ENCODE results near the gene ZNF451.
"Not testable (repeated sequence)": the region's sequence is repeated elsewhere in the genome, so short reads cannot be mapped to it uniquely, and the experiment has no call there.

Gene ZNF451, protein sequence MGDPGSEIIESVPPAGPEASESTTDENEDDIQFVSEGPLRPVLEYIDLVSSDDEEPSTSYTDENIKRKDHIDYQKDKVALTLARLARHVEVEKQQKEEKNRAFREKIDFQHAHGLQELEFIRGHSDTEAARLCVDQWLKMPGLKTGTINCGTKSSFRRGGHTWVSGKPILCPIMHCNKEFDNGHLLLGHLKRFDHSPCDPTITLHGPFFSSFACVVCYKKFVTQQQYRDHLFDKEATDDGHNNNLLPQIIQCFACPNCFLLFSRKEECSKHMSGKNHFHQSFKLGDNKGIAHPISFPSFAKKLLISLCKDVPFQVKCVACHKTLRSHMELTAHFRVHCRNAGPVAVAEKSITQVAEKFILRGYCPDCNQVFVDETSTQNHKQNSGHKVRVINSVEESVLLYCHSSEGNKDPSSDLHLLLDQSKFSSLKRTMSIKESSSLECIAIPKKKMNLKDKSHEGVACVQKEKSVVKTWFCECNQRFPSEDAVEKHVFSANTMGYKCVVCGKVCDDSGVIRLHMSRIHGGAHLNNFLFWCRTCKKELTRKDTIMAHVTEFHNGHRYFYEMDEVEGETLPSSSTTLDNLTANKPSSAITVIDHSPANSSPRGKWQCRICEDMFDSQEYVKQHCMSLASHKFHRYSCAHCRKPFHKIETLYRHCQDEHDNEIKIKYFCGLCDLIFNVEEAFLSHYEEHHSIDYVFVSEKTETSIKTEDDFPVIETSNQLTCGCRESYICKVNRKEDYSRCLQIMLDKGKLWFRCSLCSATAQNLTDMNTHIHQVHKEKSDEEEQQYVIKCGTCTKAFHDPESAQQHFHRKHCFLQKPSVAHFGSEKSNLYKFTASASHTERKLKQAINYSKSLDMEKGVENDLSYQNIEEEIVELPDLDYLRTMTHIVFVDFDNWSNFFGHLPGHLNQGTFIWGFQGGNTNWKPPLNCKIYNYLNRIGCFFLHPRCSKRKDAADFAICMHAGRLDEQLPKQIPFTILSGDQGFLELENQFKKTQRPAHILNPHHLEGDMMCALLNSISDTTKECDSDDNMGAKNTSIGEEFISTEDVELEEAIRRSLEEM

DNA sequence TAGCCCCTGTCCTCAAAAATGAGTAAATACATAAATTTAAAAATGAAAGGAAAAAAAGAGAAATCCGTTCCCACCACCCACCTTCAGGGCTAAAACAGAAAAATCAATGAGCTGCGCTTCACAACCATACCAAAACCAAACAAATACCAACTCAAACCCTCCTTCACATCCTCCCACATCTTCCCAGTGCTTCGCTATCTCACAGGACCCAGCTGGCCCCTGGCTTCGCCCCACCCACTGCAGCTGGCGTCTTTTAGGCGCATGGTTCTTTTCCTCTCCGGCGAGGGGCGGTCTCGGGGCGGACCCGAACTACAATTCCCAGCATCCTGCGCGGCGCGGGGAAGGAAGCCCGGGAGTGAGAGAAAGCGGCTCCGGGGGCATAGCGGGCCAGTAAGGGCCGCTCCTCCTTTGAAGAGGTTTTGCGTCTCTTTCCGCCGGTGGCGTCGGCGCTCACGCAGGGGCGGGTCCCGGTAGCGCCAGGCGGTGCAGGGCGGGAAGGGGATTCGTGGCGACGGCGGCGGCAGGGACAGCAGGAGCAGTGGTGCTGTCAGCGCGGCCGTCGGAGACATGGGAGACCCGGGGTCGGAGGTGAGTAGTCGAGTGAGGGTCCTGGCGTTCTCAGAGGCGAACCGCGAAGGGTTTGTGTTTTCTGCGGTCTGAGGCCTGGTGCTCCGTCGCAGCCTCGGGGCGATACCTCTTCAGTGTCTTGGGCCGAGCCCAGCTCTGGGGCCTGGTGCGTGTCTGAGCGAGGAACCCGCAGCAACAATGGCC is at the start of gene ZNF451:
TSS of gene ZNF451 (plus strand) at position 502 of the 771 bp plus-strand sequence. CDS start at position 568, 66 bp downstream.
- DNase-seq (ENCODE audit: extremely low read depth in 1 of 2, low read depth in 1 of 2), result peak; percentile 95

DNA sequence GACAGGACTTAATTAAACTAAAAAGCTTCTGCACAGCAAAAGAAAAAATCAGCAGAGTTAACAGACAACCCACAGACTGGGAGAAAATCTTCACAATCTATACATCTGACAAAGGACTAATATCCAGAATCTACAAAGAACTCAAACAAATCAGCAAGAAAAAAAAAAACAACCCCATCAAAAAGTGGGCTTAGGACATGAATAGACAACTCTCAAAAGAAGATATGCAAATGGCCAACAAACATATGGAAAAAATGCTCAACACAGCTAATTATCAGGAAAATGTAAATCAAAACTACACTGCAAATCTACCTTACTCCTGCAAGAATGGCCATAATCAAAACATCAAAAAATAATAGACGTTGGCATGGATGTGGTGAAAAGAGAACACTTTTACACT is 45.9 kb upstream of the ZNF451 start:
- not testable (repeated sequence) for DNase-seq (ENCODE audit: extremely low read depth in 1 of 2, low read depth in 1 of 2)

DNA sequence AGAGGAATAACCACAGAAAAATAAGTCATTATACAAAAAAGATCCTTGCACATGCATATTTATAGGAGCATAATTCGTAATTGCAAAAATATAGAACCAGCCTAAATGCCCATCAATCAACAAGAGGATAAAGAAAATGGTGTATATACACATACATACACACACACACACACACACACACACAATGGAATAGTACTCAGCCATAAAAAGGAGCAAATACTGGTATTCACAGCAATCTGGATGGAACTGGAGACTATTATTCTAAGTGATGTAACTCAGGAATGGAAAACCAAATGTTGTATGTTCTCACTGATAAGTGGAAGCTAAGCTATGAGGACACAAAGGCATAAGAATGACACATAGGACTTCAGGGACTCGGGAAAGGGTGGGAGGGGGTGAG is 45.4 kb upstream of the ZNF451 start:
- DNase-seq (ENCODE audit: extremely low read depth in 1 of 2, low read depth in 1 of 2), result no peak

DNA sequence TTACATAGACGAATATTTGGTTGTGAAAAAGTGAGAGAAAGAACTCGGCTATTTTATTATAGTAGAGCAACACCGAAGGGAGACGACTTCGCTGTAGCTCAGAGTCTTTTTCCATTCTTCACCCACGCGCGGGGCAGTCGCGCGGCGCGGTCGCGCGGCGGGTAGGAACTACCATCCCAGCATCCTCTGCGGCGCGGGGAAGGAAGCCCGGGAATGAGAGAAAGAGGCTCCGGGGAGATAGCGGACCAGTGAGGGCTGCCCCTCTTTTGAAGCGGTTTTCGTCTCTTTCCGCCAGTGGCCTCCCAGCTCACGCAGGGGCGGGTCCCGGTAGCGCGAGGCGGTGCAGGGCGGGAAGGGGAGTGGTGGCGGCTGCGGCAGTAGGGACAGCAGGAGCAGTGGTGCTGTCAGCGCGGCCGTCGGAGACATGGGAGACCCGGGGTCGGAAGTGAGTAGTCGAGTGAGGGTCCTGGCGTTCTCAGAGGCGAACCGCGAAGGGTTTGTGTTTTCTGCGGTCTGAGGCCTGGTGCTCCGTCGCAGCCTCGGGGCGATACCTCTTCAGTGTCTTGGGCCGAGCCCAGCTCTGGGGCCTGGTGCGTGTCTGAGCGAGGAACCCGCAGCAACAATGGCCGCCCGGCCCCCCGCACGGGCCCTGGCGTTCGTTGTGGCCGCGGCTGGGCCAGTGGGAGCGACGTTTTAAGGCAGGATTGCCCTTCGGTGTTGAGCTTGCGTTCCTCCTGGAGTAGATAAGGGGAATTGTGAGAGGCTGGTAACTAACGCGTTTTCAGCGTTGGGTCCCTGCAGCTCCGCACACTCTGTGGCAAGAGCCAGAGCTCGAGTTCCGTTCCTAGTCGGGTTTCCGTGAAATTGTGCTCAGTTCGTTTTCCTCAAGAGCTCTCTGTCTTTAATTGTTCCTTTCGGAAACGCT is 43.4 kb upstream of the ZNF451 start, which contains the start of gene KIAA1586:
TSS of gene KIAA1586 (plus strand) at position 362 of the 925 bp plus-strand sequence. CDS start at position 425, 63 bp downstream.
- peak; percentile 72 to 82 for DNase-seq (ENCODE audit: extremely low read depth in 1 of 2, low read depth in 1 of 2)

DNA sequence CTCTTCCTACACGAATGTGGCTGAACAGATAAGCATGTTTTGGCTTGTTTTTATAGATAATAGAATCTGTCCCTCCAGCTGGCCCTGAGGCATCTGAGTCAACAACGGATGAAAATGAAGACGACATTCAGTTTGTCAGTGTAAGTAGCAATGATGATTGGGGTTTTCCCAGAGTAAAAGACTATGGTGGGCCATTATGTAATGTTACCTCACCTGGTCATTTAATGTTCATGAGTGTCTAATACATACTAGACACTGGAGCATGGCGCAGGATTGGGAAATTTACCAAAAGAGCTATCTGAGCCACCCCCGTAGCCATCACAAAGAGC is 42.8 kb upstream of the ZNF451 start:
- DNase-seq (ENCODE audit: extremely low read depth in 1 of 2, low read depth in 1 of 2), result not testable (repeated sequence)

DNA sequence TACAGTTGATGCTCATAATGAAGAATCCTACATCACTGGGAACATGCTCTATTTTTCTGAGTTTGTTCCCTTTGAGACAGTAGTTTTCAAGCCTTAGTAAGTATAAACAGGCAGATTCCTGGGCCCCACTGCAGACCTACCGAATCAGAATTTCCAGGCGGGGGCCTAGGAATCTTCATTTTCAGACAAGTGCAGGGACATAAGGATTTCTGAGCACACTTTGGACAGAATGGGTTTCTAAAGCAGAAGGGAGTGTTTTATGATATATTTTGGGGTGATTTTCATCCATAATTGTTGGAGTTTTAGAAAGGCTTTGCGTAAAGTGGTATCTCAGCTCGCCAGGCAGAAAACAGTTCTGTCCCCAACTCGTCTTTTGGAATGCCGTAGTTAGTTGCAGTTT is 42.1 kb upstream of the ZNF451 start:
- not testable (repeated sequence) for DNase-seq (ENCODE audit: extremely low read depth in 1 of 2, low read depth in 1 of 2)

DNA sequence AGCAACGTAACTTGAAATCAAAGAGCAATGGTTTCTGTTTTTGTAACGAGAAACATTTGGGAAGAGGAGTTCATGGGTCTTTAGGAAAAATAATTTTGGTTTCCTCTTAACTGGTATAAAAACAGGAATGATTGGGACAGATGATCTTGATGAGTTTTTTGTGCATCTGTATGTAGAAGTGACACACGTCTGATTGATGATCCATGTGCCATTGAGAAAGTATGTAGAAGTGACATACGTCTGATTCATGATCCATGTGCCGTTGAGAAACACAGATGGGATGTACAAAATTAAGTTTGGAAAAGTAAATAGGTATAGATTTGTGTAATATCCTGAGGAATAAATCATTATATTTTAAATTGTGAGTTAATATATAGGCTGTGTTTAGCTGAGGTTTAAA is 41.4 kb upstream of the ZNF451 start:
- no peak for DNase-seq (ENCODE audit: extremely low read depth in 1 of 2, low read depth in 1 of 2)

DNA sequence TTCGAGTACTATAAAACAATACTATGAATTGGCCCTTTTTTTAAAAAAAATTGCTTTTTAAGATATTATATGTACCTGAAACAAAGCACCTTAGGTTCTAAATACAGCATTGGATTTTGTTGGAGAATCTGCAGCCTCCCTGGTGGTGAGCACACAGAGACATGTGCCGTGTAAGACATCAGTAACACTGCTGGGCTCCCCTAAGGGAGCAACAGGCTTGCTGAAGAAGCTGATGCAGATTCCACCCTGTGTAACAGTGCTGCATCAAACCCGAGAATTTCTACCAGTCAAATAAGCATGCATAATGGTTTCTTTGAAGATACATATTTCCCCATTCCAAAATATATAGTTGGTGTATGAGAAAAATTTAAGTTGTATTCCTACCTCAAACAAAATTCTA is 26.1 kb upstream of the ZNF451 start:
- DNase-seq (ENCODE audit: extremely low read depth in 1 of 2, low read depth in 1 of 2), result no peak

DNA sequence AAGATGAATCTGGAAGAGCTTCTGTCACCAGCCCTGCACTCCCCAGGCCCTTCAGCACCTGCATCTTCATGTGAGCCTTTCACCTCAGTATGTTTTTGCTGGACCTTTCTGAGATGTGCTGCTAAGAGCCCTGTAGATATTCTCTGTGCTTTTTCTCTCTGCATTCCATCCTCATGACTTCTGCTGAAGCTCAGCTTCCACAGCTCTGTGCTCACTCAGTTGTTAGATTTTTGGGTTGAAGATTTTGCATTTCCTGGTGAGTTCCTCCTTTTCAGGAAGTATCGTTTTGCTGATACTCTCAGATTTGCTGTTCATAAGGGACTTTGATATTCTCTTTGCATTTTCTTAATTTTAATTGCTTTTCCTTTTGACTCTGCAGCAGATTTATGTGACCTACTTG is 25.2 kb upstream of the ZNF451 start:
- DNase-seq (ENCODE audit: extremely low read depth in 1 of 2, low read depth in 1 of 2), result no peak

DNA sequence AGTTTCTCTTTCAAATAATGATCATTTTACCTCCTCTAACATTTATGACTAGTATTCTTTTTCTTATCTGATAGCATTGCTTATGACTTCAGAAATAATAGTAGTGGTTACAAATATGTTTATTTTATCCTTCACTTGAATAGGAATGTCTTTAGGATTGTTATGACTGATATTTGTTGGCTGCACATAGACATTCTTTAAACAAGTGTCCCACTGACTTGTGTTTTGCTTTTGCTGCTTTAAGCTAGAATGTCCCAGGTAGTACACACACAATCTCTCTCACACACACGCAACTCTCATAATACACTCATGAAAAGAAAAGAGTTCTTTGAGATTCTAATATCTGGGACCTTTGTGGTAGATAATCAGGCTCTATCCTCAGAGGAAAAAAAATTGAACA is 21.9 kb upstream of the ZNF451 start:
- DNase-seq (ENCODE audit: extremely low read depth in 1 of 2, low read depth in 1 of 2), result no peak

DNA sequence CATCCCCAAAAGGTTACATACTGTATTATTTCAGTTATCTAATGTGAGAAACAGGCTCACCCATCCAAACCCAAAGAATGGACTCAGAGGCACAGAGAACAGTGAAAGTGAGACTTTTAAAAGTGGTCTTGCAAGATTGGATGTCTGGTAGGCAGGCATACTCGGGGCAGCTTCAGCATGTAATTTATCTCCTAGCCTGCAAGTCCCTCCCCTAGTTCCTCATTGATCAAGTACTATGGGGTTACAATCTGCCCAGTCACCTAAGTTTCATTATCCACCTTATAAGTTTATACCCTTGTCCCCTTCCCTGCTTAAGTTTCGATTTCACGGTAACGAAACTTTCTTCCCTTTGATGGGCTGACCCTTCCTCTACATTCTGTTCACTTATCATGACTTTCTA is 20.8 kb upstream of the ZNF451 start:
- DNase-seq (ENCODE audit: extremely low read depth in 1 of 2, low read depth in 1 of 2), result no peak

DNA sequence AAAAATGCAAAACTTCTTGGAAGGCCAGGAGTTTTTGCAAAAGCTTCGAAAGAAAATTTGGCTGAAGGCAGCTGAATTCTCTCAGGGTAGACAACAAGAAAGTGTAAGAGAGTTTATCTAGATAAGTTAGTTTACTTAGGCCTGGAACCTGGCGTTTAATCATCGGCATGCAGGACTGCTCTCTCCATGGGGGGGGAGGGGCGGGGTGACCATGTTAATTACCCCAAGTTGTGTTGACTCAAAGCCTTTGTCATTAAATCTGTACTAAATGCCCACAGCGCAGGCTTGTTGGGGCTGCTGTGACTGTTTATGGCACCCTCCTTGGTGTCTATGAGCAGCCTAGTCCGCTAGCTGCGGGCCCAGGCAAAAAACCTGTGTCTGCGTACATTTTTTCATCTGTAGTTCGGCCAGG is 20.1 kb upstream of the ZNF451 start:
- DNase-seq (ENCODE audit: extremely low read depth in 1 of 2, low read depth in 1 of 2), result no peak

DNA sequence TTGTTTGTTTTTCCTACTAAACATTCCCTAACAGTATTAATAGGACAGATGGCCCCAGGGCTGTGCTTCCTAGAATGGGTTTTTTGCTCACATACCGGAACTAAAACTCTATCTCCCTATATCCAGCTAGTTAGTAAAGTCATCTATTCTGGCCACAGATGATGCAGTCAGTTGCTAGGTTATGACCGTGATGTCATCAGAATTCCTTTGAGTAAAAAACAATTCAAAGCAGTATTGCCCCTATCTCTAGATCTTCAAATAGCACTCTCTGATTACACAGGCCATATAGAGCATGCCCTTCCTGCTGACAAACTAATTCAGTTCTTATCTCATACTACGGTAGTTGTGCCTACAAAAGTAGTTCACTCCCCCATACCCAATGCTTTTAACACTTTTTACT is 17.9 kb upstream of the ZNF451 start:
- DNase-seq (ENCODE audit: extremely low read depth in 1 of 2, low read depth in 1 of 2), result no peak

DNA sequence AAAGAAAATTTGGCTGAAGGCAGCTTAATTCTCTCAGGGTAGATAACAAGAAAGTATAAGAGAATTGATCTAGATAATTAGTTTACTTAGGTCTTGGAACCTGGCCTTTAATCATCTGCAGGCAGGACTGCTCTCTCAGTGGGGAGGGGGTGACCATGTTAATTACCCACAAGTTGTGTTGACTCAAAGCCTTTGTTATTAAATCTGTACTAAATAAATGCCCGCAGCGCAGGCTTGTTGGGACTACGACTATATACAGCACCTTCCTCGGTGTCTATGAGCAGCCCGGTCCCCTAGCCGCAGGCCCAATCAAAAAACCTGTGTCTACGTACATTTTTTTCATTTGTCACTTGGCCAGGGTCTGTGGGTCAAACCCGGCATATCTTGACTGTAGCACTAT is 15.6 kb upstream of the ZNF451 start:
- DNase-seq (ENCODE audit: extremely low read depth in 1 of 2, low read depth in 1 of 2), result no peak

DNA sequence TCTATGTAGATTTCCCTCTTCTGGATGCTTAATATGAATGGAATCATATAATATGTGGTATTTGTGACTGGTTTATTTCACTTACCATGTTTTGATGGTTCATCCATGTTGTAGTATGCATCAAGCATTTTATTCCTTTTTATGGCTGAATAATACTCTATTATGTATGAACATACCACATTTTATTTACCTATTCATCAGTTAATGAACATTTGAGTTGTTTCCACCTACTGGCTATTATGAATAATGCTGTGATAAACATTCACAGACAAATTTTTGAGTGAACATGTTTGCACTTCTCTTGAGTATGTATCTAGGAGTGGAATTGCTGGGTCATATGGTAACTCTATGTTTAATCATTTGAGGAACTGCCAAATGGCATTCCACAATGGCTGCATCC is 14.9 kb upstream of the ZNF451 start:
- DNase-seq (ENCODE audit: extremely low read depth in 1 of 2, low read depth in 1 of 2), result no peak

DNA sequence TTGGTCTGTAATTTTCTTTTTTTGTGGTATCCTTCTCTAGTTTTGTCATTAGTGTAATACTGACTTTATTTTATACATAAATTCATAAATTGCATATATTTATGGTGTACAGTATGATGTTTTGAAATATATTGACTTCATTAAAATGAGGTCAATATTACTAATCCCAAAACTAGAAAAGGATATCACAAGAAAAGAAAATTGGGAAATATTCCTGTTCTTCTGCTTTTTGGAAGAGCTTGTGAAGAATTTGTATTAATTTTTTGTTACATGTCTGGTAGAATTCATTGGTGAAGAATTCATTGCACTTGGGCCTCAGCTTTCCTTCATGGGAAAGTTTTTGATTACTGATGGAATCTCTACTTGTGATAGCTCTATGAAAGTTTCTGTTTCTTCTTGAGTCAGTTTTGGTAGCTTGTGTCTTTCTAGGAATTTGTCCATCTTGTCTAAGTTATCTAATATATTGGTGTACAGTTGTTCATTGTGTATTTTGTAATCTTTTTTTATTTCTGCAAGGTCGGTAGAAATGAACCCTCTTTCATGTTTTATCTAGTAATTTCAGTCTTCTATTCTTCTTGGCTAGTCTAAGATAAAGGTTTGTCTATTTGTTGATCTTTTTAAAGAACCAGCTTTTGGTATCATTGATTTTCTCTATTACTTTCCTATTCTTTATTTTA is 11.3 kb upstream of the ZNF451 start:
- no peak for DNase-seq (ENCODE audit: extremely low read depth in 1 of 2, low read depth in 1 of 2)

DNA sequence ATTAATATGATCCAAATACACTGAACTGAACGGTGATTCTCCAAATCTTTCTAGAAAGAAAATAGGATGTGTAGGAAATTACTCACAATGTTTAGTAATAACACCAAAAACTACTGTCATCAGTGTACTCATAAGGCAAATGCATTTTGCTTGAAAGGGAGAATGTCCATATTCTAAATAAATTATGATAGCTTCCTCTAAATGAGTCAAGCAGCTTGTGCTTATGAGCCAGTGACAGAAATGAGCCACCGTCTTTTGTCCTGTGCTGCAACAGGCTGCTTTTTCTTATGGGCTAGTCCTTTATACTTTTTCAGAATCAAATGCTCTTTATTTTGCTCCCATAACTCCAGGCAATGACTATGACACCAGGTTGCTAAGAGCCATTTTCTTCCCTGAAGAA is 4.5 kb upstream of the ZNF451 start:
- no peak for DNase-seq (ENCODE audit: extremely low read depth in 1 of 2, low read depth in 1 of 2)

DNA sequence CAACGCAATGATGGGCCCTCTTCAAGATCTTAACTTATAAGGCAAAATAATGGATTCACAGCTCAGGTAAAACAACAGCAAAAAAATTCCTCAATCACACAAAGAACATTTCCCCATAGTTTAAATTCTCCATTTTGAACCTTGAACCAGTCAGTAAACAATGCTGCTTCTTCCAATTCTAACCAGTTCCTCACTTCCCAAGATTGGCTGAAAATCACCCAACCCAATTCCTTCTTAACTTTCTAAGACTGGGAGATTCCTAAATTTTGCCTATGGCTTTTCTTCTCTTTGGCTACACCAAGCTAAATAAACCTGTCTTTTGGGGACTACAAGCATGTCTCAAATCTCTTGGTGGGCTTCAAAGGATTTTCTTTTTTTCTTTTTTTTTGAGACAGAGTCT is 3.1 kb upstream of the ZNF451 start:
- DNase-seq (ENCODE audit: extremely low read depth in 1 of 2, low read depth in 1 of 2), result no peak

DNA sequence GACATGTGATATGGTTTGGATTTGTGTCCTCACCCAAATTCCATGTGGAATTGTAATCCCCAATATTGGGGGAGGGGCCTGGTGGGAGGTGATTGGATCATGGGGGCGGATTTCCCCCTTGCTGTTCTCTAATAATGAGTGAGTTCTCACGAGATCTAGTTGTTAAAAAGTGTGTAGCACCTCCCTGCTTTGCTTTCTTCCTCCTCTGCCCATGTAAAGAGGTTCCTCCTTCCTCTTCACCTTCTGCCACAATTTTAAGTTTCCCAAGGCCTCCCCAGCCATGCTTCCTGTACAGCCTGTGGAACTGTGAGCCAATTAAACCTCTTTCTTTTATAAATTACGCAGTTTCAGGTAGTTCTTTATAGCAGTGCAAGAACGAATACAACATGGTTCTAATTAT is 2.1 kb upstream of the ZNF451 start:
- no peak for DNase-seq (ENCODE audit: extremely low read depth in 1 of 2, low read depth in 1 of 2)
